ENCODE data around the gene PLP1.
A peak's percentile ranks its signal among the peaks of the same experiment; 100 is the strongest.

Gene PLP1

GRCh38 chrX:103794119-103794518 is 17.5 kb downstream of the PLP1 start:
- TF ChIP-seq GATA3 (IDR thresholded peaks at IDR 0.05; ENCODE audit: low read depth, low read length) (no peak), GATA2 (IDR thresholded peaks at IDR 0.05; ENCODE audit: low read depth, low read length) (no peak)

DNA sequence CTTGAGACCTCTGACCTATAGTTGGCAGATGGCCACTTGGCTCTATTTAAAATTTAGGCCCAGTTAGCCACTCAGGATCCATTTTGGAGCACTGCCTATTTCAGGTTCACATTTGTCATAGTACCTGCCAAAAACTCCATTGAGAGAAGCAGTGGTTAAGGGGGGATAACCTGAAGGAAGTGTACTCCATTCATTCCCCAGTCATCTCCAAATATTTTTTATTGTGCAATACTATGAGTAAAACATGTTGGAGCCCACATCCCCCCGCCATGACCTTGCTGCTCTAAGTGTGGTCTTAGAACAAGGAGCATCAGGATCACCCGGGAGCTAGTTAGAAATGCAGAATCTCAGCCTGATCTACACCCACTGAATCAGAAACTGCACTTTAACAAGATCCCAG is 21.1 kb downstream of the PLP1 start:
- TF ChIP-seq GATA3 (IDR thresholded peaks at IDR 0.05; ENCODE audit: low read depth, low read length) (no peak), GATA2 (IDR thresholded peaks at IDR 0.05; ENCODE audit: low read depth, low read length) (no peak)

DNA sequence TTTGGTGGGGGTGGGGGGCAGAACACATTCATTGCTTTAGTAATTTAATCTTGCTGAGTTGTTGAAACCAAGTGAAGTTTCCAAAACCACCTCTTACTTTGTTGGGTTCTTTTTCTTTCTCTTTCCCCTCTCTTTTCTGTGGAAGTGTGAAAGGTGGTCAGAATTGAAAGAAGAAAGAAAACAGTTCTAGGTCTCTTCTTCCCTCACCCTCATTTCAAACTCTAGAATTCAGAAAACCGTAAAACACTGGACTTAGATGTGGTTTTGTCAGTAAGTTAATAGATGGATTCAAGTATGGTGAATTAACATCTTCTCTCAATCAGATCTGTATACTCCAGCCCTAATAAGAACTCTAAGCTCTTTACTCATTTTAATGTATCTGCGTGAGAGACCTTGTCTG is 23.7 kb downstream of the PLP1 start:
- TF ChIP-seq GATA3 (IDR thresholded peaks at IDR 0.05; ENCODE audit: low read depth, low read length) (no peak), GATA2 (IDR thresholded peaks at IDR 0.05; ENCODE audit: low read depth, low read length) (no peak)

- TF ChIP-seq GATA3 (IDR thresholded peaks at IDR 0.05; ENCODE audit: low read depth, low read length) (no peak), GATA2 (IDR thresholded peaks at IDR 0.05; ENCODE audit: low read depth, low read length) (no peak)
Measured at GRCh38 chrX:103805860-103806259, 29.2 kb downstream of the PLP1 start.

GRCh38 chrX:103806862-103807474 is 30.3 kb downstream of the PLP1 start:
- TF ChIP-seq GATA2 (IDR thresholded peaks at IDR 0.05; ENCODE audit: low read depth, low read length) (no peak), GATA3 (IDR thresholded peaks at IDR 0.05; ENCODE audit: low read depth, low read length) (no peak)

- no peak for TF ChIP-seq GATA2 (IDR thresholded peaks at IDR 0.05; ENCODE audit: low read depth, low read length)
- no peak for TF ChIP-seq GATA3 (IDR thresholded peaks at IDR 0.05; ENCODE audit: low read depth, low read length)
Measured at GRCh38 chrX:103811858-103812257, 35.2 kb downstream of the PLP1 start.

DNA sequence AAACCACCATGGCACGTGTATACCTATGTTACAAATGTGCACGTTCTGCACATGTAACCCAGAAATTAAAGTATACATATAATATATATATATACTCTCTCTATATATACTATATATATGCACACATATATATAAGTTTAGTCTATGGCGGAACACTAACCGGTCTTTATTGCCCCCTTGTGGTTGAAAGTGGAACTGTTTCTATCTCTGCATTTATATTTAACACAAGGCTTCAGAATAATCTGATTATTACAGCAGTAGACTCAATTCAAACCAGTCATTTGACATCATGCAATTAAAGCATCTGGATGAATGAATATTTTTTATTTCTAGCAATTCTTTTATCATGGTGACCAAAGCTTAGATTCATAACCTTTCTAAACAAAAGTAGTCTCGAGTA is 40.9 kb downstream of the PLP1 start:
- TF ChIP-seq GATA3 (IDR thresholded peaks at IDR 0.05; ENCODE audit: low read depth, low read length) (no peak), GATA2 (IDR thresholded peaks at IDR 0.05; ENCODE audit: low read depth, low read length) (no peak)

DNA sequence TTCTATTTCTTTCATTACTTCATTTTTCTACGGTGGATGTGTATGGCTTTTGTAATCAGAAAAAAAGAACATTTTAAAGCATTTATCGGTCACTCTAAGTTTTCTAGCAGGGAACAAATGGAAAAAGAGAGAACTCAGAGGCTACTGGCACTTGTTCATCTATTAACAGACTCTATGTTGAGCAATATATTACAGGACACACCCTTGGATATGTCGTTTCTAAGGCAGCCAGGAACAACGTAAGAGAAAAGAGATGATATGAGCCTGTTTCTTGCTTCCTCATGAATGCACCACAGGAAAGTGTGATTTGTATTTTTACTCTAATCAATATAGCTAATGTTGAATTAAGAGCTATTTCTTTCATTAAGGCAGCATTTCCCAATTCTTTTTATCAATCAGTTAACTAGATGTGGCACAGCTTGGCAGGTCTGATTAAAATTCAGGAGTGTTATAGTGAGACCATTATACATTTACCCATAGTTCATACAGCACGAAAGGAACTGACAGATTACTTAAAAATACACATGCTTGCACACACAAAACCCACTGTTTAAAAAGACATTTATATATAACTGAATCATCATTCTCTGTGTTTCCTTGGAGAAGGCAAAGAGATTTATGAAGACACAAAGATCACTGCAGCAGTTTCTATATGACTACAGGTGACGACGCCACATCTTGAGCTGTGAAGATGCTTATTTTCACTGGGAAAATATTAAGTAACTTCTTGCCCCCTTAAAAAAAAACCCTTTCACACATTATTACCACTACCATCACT is 42.4 kb downstream of the PLP1 start:
- TF ChIP-seq GATA3 (IDR thresholded peaks at IDR 0.05; ENCODE audit: low read depth, low read length): no peak
- TF ChIP-seq GATA2 (IDR thresholded peaks at IDR 0.05; ENCODE audit: low read depth, low read length): no peak

GRCh38 chrX:103823591-103823990 is 47.0 kb downstream of the PLP1 start:
- no peak for TF ChIP-seq GATA3 (IDR thresholded peaks at IDR 0.05; ENCODE audit: low read depth, low read length)
- no peak for TF ChIP-seq GATA2 (IDR thresholded peaks at IDR 0.05; ENCODE audit: low read depth, low read length)

DNA sequence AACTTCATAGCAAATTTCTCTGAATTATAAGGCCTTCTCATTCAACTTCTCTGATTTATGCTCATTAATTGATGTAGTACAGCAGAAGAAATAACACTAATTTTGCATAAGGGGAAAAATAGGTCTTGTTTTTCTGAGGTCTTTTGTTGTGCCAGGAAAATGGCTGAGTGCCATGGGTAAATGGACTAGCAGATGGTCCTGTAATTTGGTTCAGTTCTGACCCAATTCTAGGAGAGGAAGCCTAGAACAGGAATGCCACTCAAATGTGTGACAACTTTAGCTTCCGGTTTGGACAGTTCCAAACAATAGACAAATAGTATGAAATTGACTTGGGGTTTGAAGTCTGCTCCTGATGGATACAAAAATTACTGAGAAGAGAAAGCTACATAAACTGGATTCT is 49.2 kb downstream of the PLP1 start:
- TF ChIP-seq GATA3 (IDR thresholded peaks at IDR 0.05; ENCODE audit: low read depth, low read length) (no peak), GATA2 (IDR thresholded peaks at IDR 0.05; ENCODE audit: low read depth, low read length) (no peak)

DNA sequence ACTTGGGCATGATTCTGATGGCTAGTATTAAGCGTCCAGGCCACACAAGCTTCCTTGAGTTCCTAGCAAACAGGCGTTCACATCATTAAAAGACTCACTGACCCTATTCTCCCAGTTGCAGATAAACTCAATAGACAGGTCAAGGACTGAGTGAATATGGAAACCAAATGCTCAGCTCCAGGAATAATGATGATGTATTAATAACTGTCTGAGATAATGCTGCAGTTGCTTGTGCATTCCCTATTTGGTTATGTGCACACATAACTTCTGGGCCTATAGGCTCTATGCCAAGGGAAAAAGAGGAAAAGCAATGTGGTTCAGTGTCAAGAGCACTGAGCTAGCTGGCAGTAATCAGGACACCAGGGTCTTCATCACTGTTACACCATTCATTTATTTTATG is 51.9 kb downstream of the PLP1 start:
- no peak for TF ChIP-seq GATA3 (IDR thresholded peaks at IDR 0.05; ENCODE audit: low read depth, low read length)
- no peak for TF ChIP-seq GATA2 (IDR thresholded peaks at IDR 0.05; ENCODE audit: low read depth, low read length)

- no peak for TF ChIP-seq GATA2 (IDR thresholded peaks at IDR 0.05; ENCODE audit: low read depth, low read length)
Measured at GRCh38 chrX:103830848-103831247, 54.2 kb downstream of the PLP1 start.

DNA sequence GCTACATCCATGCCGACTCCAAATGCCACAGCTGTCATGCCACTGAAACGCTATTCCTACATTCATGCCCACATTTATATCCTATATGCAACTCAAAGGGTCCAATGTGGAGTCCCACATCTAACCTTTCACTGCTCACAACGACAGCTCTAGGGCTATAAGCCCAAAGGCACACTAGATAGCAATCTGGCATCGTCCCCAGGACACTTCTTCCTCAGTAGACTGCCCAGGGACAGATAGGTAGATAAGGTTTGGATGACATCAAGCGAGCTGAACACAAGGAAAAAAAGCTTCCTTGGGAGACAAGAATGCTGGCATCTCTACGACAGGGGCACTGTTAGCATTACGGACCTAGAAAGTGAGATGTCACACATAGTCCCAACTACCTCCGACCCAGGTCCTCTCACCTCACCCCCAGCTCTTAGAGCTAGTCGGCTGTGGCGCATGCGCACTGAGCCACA is 54.7 kb downstream of the PLP1 start:
- TF ChIP-seq GATA2 (IDR thresholded peaks at IDR 0.05; ENCODE audit: low read depth, low read length) (peak; percentile 62), GATA3 (IDR thresholded peaks at IDR 0.05; ENCODE audit: low read depth, low read length) (no peak)

DNA sequence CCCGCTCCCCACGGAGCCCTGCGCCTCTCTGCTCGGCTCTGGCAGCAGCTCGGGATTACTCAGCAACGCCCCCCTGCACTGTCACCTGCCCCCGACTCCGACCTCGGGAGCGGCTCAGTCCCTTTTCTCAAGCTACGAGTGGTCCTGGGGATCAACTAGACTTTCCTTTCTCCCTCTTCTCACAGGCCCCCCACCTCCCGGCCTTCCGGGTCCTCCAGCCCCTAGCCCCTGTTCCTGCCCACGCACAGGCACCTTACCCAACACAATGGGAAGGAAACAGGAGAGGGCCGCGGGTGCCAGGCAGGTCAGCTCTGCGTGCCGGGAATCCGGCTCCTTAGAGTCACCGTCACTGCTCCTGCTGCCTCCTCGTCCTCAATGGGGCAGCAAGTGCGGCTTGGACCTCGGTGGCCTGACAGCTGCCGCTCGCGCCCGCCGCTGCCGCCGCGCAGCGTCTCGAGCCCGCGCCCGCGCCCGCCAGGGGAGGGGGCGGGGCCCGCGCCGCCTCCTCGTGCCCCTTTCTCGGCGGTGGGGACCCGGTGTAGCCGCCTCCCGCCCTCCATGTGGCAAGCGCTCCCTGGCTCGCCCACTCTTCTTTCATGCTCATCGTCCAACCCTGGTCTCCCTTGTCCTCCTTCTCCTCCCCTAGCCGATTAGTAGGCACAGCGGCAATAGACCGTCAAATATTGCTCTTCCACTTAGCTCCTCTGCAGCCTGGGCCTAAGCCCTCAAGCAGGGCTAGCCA is 55.3 kb downstream of the PLP1 start, which contains the start of gene RAB9B:
Gene RAB9B (minus strand): TSS at position 455 of the 742 bp plus-strand sequence. CDS start 6,473 bp downstream, outside the sequence.
- no peak for TF ChIP-seq GATA3 (IDR thresholded peaks at IDR 0.05; ENCODE audit: low read depth, low read length)
- no peak for TF ChIP-seq GATA2 (IDR thresholded peaks at IDR 0.05; ENCODE audit: low read depth, low read length)
